Epithelial cell of prostate (primary cell): ENCODE data around the gene CEBPA.

Source experiments
- DNase-seq: peaks from one replicate; pipeline ENCODE4 v3.0.0-alpha.2; 2011; ENCODE audit warnings: low read depth, low spot score
- H3K27ac ChIP-seq: fragments of 450-650 bp; 2 replicates; pipeline ENCODE4 v1.5.1; 2017; ENCODE audit warnings: mild to moderate bottlenecking

CEBPA gene

GRCh38 chr19:33302175-33302973 lies at the start of gene CEBPA:
Gene CEBPA, minus strand, starts transcription at chr19:33302534. Its CDS starts 120 bp downstream, at chr19:33302414.
- peak within 1 kb of the TSS; percentile 27 for H3K27ac ChIP-seq
- no peak for DNase-seq

- peak; percentile 98 for DNase-seq
- H3K27ac ChIP-seq = peak overlapping the region; percentile 74
These were observed 48.4 kb upstream of the CEBPA start for GRCh38 chr19:33350538-33351309.

- peak overlapping the region; percentile 74 for H3K27ac ChIP-seq
- DNase-seq = no peak
These were observed 47.3 kb upstream of the CEBPA start for GRCh38 chr19:33349319-33350289.

- peak overlapping the region; percentile 74 for H3K27ac ChIP-seq
- DNase-seq = no peak
These were observed 46.1 kb upstream of the CEBPA start for GRCh38 chr19:33348301-33349010.

GRCh38 chr19:33347300-33347699 lies 45.0 kb upstream of the CEBPA start:
- no peak for DNase-seq

GRCh38 chr19:33346665-33347064 lies 44.3 kb upstream of the CEBPA start:
- no peak for DNase-seq

More at GRCh38 chr19:33347300-33347699, 45.0 kb upstream of the CEBPA start:
- no peak overlapping the region for H3K27ac ChIP-seq

GRCh38 chr19:33345163-33345562 lies 42.8 kb upstream of the CEBPA start:
- H3K27ac ChIP-seq = no peak overlapping the region
- no peak for DNase-seq

More at GRCh38 chr19:33346665-33347064, 44.3 kb upstream of the CEBPA start:
- no peak overlapping the region for H3K27ac ChIP-seq

GRCh38 chr19:33344573-33344925 lies 42.2 kb upstream of the CEBPA start:
- no peak overlapping the region for H3K27ac ChIP-seq
- DNase-seq = no peak

- H3K27ac ChIP-seq = no peak overlapping the region
- DNase-seq = no peak
These were observed 41.7 kb upstream of the CEBPA start for GRCh38 chr19:33343859-33344572.

- H3K27ac ChIP-seq = no peak overlapping the region
- no peak for DNase-seq
These were observed 41.0 kb upstream of the CEBPA start for GRCh38 chr19:33343301-33343700.

- no peak overlapping the region for H3K27ac ChIP-seq
- no peak for DNase-seq
These were observed 38.7 kb upstream of the CEBPA start for GRCh38 chr19:33340991-33341390.

- no peak for DNase-seq
- H3K27ac ChIP-seq = peak overlapping the region; percentile 42
These were observed 37.0 kb upstream of the CEBPA start for GRCh38 chr19:33339016-33339984.

- H3K27ac ChIP-seq = no peak overlapping the region
These were observed 33.1 kb upstream of the CEBPA start for GRCh38 chr19:33335446-33335845.

GRCh38 chr19:33334271-33334670 lies 31.9 kb upstream of the CEBPA start:
- H3K27ac ChIP-seq = no peak overlapping the region
- no peak for DNase-seq

More at GRCh38 chr19:33335446-33335845, 33.1 kb upstream of the CEBPA start:
- no peak for DNase-seq

- H3K27ac ChIP-seq = no peak overlapping the region
- DNase-seq = no peak
These were observed 31.3 kb upstream of the CEBPA start for GRCh38 chr19:33333642-33334041.

- no peak overlapping the region for H3K27ac ChIP-seq
- DNase-seq = no peak
These were observed 30.8 kb upstream of the CEBPA start for GRCh38 chr19:33333151-33333550.

GRCh38 chr19:33332248-33332647 lies 29.9 kb upstream of the CEBPA start:
- no peak for DNase-seq
- no peak overlapping the region for H3K27ac ChIP-seq

- H3K27ac ChIP-seq = no peak overlapping the region
- no peak for DNase-seq
These were observed 27.4 kb upstream of the CEBPA start for GRCh38 chr19:33329736-33330135.
